ENCODE data around the gene MBNL2. TPM values are rescaled to one million over a fixed set of nuclear protein-coding genes. Genes with fewer than 3 reads are reported as not detected.

Gene MBNL2
- total and polyA plus RNA-seq, 2 of the 13 experiments (the other 11 are each of a cell fraction or from before 2014, with no cell fraction given) = 30.8 to 59.0 TPM

- TF ChIP-seq CSRNP1 (CRISPR knock-in tag; IDR thresholded peaks at IDR 0.05) (no peak), MIXL1 (CRISPR knock-in tag; IDR thresholded peaks at IDR 0.05) (no peak), AGO1 (IDR thresholded peaks at IDR 0.05; ENCODE audit: low read depth, low read length, poor library complexity, severe bottlenecking) (no peak), MLLT10 (CRISPR knock-in tag; IDR thresholded peaks at IDR 0.05) (no peak), ZC3H13 (CRISPR knock-in tag; IDR thresholded peaks at IDR 0.05) (no peak), NFYB (CRISPR knock-in tag; IDR thresholded peaks at IDR 0.05) (no peak), SETDB1 (CRISPR knock-in tag; IDR thresholded peaks at IDR 0.05; ENCODE audit: borderline replicate concordance) (no peak), PATZ1 (CRISPR knock-in tag; IDR thresholded peaks at IDR 0.05) (0 out of 2 replicates have a peak, but pooled peaks have one; percentile 37), ZNF503 (CRISPR knock-in tag; IDR thresholded peaks at IDR 0.05) (no peak), HNF1B (CRISPR knock-in tag; IDR thresholded peaks at IDR 0.05) (peak; percentile 54; the same call in 1 of the 2 replicates), GABPB1 (CRISPR knock-in tag; IDR thresholded peaks at IDR 0.05) (peak; percentile 27; the same call in 1 of the 2 replicates), ZNF512B (CRISPR knock-in tag; IDR thresholded peaks at IDR 0.05; ENCODE audit: borderline replicate concordance) (no peak), GZF1 (CRISPR knock-in tag; IDR thresholded peaks at IDR 0.05) (no peak), FOXP4 (CRISPR knock-in tag; IDR thresholded peaks at IDR 0.05) (no peak)
Observed at GRCh38 chr13:97434397-97435201, 212.5 kb downstream of the MBNL2 start (continued).
